ENCODE data around the gene PXN. TPM values are rescaled to one million over a fixed set of nuclear protein-coding genes. Genes with fewer than 3 reads are reported as not detected.

The PXN gene
- 73.8 TPM for total RNA-seq
- long read RNA-seq, partial matches to known transcripts = 23 of 184 reads
- long read RNA-seq, other reads (novel, unspliced or antisense) = 160 of 184 reads

- DNase-seq (ENCODE audit: low spot score) = peak; percentile 97
- intact Hi-C loops (cut with DNase I) = loop anchor here (1.0 to 10.0 kb wide), 3 partner anchors 25 to 151 kb away; partner anchors contain the start of genes RAB35 and RNU4-2
These were observed at the start of gene PXN for GRCh38 chr12:120265473-120266179. Gene PXN, minus strand, starts transcription at chr12:120265730. Its CDS starts 101 bp downstream, at chr12:120265629.

DNA sequence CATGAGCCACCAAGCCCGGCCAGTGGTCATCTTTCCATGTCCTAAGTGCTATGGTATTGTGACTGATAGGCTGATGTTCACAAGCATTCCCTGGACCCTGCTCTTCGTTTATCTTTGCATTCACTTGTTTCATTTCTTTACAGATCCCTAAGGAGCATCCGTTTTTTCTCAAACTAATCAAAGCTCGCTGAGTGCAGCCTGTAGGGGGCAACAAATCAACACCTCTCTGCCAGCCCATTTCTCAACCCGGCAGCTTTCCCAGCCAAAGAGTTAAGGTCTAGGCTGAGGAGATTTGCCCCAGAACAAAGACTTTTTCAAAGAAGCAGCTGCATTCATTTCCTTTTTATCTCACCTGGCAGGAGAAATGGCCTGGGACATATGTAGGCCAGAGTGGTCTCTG is 48.7 kb upstream of the PXN start:
- no peak for DNase-seq (ENCODE audit: low spot score)
- intact Hi-C loops (cut with DNase I) = no loop called here

GRCh38 chr12:120301962-120302815 is 36.7 kb upstream of the PXN start, which contains the start of gene SIRT4:
Gene SIRT4, plus strand, starts transcription at chr12:120302321. Its CDS starts 1,241 bp downstream, at chr12:120303562.
- intact Hi-C loops (cut with DNase I) = no loop called here
- DNase-seq (ENCODE audit: low spot score) = peak; percentile 91

GRCh38 chr12:120292661-120293531 is 27.4 kb upstream of the PXN start, which contains the start of gene RNU4-1:
Gene RNU4-1, minus strand, starts transcription at chr12:120293237.
- intact Hi-C loops (cut with DNase I) = no loop called here
- DNase-seq (ENCODE audit: low spot score) = no peak

DNA sequence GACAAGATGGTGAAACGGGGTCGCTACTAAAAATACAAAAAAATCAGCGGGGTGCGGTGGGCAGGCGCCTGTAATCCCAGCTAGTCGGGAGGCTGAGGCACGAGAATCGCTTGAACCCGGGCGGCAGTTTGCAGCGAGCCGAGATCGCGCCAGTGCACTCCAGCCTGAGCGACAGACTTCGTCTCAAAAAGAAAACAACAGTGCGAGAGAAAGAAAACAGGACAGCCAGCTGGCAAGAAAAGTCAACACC is 26.8 kb upstream of the PXN start:
- no peak for DNase-seq (ENCODE audit: low spot score)
- intact Hi-C loops (cut with DNase I) = no loop called here

GRCh38 chr12:120290609-120291305 is 25.2 kb upstream of the PXN start:
- DNase-seq (ENCODE audit: low spot score) = no peak
- intact Hi-C loops (cut with DNase I) = loop anchor here (2.0 kb wide), 1 partner anchor 24 kb away; no protein-coding TSS in a partner anchor

DNA sequence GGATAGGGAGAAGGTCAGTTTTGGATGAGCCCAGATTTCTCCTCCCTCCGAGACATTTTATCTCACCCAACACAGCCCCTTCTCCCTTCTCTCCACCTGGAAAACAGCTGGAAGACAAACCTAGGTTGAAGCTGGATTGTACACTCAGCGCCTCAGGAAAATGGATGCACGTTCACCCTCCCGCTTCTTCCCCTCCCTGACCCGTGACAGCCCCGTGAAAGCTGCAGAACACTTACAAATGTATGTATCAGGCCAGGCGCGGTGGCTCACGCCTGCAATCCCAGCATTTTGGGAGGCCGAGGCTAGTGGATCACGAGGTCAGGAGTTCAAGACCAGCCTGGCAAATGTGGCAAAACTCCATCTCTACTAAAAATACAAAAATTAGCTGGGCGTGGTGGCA is 22.0 kb upstream of the PXN start:
- intact Hi-C loops (cut with DNase I) = no loop called here
- no peak for DNase-seq (ENCODE audit: low spot score)

DNA sequence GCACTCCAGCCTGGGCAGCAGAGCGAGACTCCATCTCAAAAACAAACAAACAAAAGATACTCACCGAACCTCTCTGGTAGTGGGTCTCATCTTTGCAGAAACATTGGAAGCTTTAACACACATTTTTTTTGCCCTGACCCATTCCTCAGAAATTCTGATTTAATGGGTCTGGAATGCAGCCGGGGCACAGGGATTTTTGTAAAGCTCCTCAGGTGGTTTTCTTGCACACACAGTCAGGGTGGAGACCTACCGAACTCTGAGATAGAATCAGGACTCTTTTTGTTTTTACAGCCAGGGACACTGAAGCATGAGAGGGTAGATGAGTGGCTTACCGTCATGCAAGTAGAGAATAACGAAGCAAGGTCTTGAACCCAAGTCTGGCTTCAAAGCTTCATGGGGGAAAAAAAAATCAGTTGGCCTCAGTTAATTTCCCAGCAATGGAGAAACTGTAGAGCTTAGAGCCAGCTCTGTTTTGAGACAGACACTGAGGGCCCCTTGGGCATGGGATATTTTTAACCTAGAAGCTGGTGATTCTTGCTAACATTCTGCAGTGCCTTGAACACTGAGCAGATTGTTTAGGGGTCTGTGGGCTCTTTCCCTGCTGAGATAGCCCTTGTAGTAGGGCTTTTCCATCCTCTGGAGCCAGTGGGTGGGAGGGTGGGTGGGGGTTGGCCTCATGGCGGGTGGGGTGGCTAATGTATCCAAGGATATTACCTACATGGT is 21.4 kb upstream of the PXN start:
- no peak for DNase-seq (ENCODE audit: low spot score)
- intact Hi-C loops (cut with DNase I) = no loop called here

GRCh38 chr12:120284381-120284780 is 18.9 kb upstream of the PXN start:
- intact Hi-C loops (cut with DNase I) = no loop called here
- DNase-seq (ENCODE audit: low spot score) = no peak

- intact Hi-C loops (cut with DNase I) = no loop called here
- no peak for DNase-seq (ENCODE audit: low spot score)
These were observed 17.8 kb upstream of the PXN start for GRCh38 chr12:120283318-120283717.

GRCh38 chr12:120278137-120279069 is 12.9 kb upstream of the PXN start:
- intact Hi-C loops (cut with DNase I) = no loop called here
- DNase-seq (ENCODE audit: low spot score) = no peak

- intact Hi-C loops (cut with DNase I) = no loop called here
- DNase-seq (ENCODE audit: low spot score) = no peak
These were observed 11.2 kb upstream of the PXN start for GRCh38 chr12:120276734-120277133.

DNA sequence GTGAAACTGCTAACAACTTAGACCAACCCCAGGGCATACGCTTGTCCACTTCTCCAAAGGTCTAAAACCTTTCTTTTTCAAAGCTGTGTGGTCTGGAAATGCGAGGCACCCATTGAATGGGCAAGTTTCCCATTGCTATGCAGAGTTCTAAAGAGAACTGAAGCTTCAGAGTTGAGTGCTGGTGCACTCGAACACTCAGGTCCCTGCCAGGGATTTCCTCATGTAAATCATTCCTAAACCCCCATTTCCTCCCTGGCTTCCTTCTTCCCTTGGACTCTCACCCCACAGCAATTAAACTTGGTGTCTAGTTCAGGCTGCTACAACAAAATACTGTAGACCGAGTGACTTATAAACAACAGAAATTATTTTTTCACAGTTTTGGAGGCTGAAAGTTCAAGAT is 2.2 kb upstream of the PXN start:
- no peak for DNase-seq (ENCODE audit: low spot score)
- intact Hi-C loops (cut with DNase I) = loop anchor here (2.0 to 10.0 kb wide), 2 partner anchors 23 to 153 kb away; partner anchors contain the start of genes RAB35 and RNU4-2

DNA sequence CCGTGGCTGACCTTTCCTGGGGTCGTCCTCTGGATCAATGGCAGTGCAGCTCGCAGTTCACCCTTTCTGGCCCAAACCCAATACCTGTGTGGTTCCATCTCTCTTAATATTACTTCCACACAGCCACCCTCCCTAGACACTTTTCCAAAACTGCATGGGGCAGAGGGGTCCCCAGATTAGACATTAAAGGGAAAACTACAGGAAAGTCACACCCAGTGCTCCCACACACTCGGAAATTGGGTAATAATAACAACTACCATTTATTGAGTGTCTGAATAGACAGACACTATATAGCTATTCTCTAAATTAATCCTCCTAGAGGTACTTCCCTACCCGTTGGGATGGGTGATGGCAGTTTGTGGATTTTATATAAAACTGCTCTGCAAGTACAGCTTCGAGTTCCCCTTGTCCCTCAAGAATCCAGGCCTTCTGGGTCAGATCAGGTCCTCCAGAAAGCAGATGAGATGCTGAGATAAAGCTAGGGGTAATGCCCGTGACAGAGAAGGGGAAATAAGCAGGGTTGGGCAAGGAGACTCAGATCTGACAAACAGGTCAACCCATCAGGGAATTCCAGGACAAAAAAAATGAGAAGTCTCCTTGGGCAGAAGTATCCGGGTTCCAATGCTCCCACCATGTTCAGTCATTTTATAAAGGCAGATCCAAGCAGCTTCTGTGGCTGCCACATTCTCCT is 795 bp upstream of the PXN start:
- intact Hi-C loops (cut with DNase I) = loop anchor here (2.0 to 10.0 kb wide), 2 partner anchors 24 to 152 kb away; partner anchors contain the start of genes RAB35 and RNU4-2
- no peak for DNase-seq (ENCODE audit: low spot score)

- no peak for DNase-seq (ENCODE audit: low spot score)
- intact Hi-C loops (cut with DNase I) = loop anchor here (1.0 to 10.0 kb wide), 2 partner anchors 37 to 150 kb away; partner anchors contain the start of gene RAB35
These were observed 542 bp downstream of the PXN start for GRCh38 chr12:120264904-120265472.
